NCI-H187 (cell line): Measurements from ENCODE around the gene TESMIN.

Experiments used
- DNase-seq, 2 experiments: peaks; one replicate each; lab custom pipeline; 2025; lab: John Stamatoyannopoulos, UW

Gene TESMIN

GRCh38 chr11:68683121-68683520 lies 68.2 kb downstream of the TESMIN start:
- DNase-seq = no peak

DNA sequence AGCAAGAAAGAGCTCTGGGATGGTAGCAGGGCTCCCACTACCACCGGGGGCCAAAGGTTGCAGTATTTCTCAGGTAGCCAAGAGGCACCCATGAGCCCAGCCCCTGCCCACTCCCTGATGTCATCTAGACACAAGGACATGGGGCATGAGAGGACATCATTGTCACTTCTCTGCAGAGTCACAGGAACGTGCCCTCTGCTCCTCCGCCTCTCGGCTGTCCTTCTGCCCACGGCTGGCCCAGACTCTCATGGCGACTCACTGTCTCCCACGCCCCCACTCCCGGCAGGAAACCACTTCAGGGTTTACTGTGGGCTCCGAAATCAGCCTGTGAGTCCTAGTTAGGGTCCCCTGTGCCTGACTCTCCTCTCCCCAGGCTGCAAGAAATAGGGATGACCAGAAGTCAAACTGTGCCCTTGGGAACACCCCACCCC lies 68.8 kb downstream of the TESMIN start:
- DNase-seq = no peak

GRCh38 chr11:68680541-68681231 lies 70.6 kb downstream of the TESMIN start:
- no peak for DNase-seq

DNA sequence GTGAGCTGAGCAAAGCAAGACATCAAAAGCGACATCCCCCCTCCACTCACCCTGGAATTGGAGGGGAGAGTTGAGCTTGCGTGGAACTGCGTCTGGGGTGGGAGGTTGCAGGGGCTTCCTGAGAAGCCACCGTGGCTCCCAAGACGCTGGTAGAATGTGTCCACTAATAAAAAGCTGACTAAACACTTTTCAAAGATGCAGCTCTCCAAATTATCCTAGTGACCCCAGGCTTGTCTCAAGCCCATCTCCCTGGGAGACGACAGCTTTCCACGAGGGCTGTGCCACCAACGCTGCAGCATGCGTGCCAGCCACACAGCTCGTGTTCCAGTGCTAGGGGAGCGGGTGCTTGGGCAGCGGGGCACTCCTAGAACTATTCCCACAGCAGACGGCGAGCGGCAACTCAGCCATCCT lies 73.3 kb downstream of the TESMIN start:
- no peak for DNase-seq

GRCh38 chr11:68677432-68677831 lies 73.9 kb downstream of the TESMIN start:
- DNase-seq = no peak

GRCh38 chr11:68674461-68674860 lies 76.9 kb downstream of the TESMIN start:
- no peak for DNase-seq

GRCh38 chr11:68673991-68674390 lies 77.3 kb downstream of the TESMIN start:
- DNase-seq = no peak

- DNase-seq = no peak
These were observed 77.9 kb downstream of the TESMIN start for GRCh38 chr11:68673306-68673945.

DNA sequence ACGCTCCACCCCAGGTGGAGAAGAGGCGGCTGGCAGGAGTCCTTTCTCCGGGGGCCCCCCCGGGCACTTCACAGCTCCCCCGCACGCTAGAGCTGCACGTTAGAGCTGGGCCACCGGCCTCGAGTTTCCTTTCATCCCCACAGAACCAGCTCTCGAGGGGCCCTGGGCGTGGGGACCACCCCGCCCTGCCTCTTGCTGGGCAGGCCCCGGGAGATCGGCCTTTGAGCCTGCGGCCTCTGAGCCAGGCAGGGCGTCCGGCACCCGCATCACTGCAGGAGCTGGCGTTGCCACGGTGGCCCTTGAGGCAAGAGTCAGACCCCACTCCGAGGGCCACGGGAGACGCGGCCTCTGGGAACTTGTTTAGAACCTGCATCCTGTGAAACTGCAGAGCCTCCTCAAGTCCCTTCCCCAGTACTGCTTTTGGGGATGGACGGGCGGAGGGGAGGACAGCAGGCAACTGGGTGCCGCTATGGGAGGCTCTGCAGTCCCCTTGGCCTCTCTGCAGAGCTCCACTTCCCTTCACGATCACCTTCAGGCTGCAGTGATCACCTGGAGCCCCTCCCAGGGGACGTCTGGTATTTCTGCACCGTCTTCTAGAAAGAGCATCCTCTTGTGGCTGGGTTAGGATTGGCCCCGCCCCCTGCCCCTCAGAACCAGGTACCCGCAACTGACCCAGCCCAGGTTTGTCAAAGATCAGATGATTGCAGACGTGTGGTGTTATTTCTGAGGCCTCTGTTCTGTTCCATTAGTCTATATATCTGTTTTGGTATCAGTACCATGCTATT lies 80.9 kb downstream of the TESMIN start:
- DNase-seq = no peak

GRCh38 chr11:68669301-68670090 lies 81.8 kb downstream of the TESMIN start:
- DNase-seq = no peak

GRCh38 chr11:68667511-68668500 lies 83.5 kb downstream of the TESMIN start:
- no peak for DNase-seq

DNA sequence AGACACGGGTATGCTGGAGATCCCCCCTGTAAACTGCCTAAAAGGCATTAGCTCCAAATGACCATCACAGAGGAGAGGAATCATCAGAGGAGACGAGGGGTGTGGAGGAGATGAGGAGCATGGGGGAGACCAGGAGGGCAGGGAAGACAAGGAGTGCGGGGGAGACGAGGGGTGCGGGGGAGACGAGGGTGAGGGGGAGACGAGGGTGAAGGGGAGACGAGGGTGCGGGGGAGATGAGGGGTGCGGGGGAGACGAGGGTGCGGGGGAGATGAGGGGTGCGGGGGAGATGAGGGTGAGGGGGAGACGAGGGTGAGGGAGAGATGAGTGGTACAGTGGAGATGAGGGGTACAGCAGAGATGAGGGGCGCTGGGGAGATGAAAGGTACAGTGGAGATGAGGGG lies 84.5 kb downstream of the TESMIN start:
- no peak for DNase-seq

DNA sequence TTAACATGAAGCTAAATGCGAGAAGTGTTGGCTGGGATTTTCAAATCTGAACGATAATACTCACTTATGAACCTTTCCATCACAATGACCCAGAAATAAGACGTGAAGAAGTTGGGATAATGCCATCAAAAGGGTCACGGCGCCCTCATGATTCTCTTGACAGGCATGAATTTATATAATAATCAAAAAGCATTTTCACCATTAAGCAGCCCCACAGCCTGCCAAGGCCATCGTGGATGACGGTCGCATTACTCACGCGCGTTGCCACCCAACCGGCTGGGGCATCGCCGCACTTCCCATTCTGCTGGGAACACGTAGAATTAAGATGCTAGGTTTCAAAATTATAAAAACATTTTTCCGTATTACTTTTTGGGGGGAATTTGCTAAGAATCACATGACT lies 85.9 kb downstream of the TESMIN start:
- DNase-seq = no peak

- DNase-seq = no peak
These were observed 86.4 kb downstream of the TESMIN start for GRCh38 chr11:68664906-68665305.

- DNase-seq = no peak
These were observed 87.2 kb downstream of the TESMIN start for GRCh38 chr11:68664141-68664540.

- no peak for DNase-seq
These were observed 87.8 kb downstream of the TESMIN start for GRCh38 chr11:68663482-68664010.

- DNase-seq = no peak
These were observed 89.4 kb downstream of the TESMIN start for GRCh38 chr11:68661697-68662603.

- DNase-seq = no peak
These were observed 90.3 kb downstream of the TESMIN start for GRCh38 chr11:68661014-68661413.

GRCh38 chr11:68660066-68660810 lies 91.1 kb downstream of the TESMIN start:
- DNase-seq = no peak
